ENCODE results near the gene ACSM3.

- TF ChIP-seq CTCF (IDR thresholded peaks at IDR 0.05): no peak
- no peak for TF ChIP-seq POLR2A (IDR thresholded peaks at IDR 0.05)
Measured at GRCh38 chr16:20755238-20755637, 8.6 kb upstream of the ACSM3 start.

Data from right lobe of liver (tissue), 4 donors.